AG20443 (cell line): Measurements from ENCODE around the gene WASF2.

Source experiments
- DNase-seq: peaks from one replicate; pipeline ENCODE4 v3.0.0; 2012; ENCODE audit warnings: low spot score, mixed read lengths

Gene WASF2

DNA sequence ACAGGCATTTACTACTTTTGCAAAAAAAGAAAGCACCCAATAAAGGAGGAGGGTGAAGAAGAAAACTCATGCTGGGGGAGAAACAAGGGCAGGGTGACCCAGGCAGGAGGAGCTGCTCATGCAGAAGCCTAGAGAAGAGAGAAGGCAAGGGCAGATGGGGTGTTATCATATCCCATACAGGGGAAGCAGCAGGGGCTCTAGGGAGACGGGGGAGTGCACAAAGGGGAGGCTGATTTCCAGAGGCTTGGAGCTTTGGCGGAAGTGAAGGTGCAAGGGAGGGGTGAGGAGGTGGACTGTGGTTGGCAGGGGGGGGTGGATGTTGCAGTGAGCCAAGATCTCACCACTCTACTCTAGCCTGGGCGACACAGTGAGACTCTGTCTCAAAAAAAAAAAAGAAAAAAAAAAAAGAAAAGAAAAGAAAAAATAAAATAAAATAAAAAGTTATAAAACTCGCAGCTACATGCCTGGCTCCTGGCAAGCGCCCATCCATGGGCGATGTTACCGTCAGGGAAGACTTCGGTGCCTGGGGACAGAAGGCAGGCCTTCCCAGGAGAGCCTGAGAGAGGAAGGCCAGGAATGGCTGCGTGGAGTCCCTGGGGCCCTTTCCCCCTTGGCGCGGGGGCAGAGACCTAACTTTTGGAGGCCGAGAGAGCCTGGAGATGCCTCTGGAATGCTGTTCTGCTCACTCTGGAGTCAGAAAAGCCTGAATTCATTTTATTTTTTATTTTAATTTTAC is 112.0 kb downstream of the WASF2 start:
- DNase-seq, result no peak

DNA sequence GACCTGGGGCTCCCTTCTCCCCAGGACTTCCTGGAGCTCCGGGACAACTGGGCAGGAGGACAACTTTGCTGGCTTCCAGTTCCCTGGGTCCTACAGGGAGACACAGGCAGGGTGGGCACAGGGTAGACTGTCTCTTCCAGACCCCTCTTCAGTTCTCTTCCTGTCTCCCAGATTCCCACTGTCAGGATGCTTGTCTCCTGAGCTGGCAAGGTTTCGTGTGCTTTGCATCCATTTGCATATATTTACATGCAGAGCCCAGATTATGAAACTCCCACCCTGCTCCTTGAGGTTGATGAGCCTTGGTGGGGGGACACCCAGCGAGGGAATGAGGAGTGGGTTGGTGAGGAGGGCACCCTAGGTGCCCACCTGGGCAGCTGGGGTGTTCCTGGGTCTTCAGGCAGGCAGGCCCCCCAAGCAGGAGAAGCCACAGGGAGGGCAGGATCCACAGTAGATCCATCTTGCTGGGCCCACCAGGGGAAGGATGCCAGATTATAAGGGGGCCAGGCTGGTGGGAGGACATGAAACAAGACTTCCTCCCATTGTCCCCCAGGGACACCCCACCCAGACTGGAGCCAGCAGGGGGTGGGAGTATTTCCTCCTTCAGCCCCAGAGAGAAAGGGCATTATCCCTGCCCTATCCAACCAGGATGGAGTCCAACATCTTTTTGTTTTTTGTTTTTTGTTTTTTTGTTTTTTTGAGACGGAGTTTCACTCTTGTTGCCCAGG is 115.4 kb downstream of the WASF2 start, which contains the start of gene FCN3:
Gene FCN3 (minus strand): TSS at position 463 of the 725 bp plus-strand sequence. CDS start 6 bp downstream, at position 457.
- no peak for DNase-seq

DNA sequence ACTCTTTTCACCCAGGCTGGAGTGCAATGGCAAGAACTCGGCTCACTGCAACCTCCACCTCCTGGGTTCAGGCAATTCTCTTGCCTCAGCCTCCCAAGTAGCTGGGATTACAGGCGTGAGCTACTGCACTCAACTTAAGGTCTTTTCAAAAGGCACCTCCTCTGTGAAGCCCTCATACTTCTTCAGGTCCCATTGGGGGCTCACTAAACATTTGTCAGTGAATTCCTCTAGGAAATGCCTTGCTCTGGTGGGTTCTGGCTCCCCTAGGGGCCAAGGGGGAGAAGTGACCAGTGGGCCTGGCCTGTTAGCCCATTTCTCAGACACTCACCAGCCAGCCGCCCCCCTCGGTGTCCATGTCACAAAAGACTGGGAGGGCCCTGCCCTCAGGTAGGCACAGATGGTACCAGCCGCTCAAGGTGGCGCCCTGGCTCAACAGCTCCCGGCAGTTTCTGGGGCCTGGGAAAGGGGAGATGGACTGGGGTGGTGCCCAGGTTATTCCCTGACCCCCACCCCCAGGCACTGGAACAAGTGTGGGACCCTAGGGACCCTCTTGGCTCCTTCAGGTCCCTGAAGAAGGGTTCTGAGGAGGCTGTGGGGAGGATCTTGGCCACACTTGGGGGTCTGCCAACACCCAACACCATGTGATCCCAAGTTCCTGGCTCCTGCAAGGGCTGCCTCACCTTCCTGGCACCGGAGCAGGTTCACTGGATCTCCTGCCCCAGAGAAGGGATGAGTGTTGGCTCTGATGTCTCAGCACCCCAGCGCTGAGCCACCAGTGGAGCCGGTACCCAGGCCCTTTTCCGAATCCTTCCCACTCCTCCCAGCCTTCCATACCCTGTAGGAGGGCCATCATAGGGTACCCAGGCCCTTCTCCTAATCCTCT is 116.9 kb downstream of the WASF2 start:
- peak; percentile 27 for DNase-seq

DNA sequence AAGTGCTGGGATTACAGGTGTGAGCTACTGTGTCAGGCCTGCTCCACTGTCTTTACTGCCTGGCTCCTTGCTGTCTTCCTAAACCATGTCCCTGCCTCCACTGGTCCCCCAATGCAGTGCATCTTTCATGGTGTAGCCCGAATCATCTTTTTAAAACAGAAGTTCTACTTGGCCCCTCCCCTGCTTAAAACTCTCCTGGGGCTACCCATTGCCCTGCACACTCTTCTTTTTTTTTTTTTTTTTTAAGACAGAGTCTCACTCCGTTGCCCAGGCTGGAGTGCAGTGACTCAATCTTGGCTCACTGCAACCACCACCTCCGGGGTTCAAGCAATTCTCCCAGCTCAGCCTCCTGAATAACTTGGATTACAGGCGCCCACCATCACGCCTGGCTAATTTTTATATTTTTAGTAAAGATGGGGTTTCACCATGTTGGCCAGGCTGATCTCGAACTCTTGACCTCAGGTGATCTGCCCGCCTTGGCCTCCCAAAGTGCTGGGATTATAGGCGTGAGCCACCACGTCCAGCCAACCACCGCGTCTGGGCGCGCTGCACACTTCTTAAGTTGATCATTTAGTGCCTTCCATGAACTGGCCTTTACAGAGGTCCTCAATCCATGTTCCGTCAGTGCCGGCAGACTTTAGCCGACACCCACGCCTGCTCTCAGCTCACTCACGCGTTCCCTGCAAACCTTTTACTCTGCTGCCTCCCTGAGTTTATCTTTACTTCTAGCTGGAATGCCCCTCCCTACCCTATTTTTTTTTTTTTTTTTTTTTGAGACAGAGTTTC is 117.8 kb downstream of the WASF2 start:
- DNase-seq, result no peak

DNA sequence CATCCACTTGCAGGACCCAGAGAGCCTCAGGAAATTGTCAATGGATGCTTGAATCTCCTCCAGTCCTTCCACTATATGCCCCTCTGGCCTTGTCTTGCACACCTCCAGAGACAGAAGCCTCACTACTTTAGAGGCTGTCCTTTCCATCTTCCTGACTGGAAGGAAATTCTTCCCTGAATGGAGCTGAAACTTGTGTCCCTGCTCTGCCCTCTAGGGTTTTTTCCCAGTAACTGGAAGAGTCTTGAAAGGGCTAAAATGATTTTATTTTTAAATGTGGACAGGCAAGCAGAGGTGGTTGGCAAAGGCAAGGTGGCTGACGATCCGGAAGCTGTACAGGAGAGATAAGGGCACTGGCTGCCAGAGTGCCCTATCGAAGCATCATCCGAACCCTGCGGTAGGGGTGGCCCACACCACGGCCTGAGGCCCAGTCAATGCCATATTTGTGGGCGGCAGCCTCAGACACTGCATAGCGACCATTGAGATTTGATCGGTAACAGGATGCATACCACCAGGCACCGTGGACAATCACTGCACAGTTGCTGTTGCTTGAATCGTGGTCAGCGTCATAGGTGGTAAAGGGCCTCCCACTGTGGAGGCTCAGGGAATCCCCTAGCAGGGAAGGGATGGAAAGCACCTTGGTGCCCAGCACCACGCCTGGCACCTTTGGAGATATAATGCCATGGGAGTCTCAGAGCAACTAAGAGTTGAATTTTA is 120.9 kb downstream of the WASF2 start:
- peak; percentile 22 for DNase-seq

DNA sequence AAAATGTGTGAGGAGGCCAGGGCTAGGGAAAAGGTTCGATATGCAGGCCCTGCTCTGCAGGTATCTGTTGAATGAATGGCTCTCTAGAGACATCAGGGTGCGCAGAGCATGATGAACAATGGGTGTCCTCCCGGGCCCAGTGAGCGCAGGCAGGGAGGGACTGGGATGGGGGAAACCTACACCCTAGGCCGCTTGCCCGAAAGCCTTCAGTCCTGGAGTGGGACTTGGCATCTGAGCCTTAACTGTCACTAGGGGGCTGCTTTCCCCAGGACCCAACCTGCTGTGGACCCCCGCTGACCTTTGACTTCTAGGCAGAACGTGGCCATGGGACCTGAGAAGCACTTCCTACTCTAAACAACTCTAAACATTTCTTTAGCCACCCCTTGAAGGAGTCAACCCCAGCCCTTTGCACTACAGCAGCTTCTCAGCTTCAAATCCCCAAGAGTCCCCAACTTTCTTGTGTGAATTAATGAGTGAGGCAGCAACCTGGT is 122.8 kb downstream of the WASF2 start:
- DNase-seq, result no peak

DNA sequence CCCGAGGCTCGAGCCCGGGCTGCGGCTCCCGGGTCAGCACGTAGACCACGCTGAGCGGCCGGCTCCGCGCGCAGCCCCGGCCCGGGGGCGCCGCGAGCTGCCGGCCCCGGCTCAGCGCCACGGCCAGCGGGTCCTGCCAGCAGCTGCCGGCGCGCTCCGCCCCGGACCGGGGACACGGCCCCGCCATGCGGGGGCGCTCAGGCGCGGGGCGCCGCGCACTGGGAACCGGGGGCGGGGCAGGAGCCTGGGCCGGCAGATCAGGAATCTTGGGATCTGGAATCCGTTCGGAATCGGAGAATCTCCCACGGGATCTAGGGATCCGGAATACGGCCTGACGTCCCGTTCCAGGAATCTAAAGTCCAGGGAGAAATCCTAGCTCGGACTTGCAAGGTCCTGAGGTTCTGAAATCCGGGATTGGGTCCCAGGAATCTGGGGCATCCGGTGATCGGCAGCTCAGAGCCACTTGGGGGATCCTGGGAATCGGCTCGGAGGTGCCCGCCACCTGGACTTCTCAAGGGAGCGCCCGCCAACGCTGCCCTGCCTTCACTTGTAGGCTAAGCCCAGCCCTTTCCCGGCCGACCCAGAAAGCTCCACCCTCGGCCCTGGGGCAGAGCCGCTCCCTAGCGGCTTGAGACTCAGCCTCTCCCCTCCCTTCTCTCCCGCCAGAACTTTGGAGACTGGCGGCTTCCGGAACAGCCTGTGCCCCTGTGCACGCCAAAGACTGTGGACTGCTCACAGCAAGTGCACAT is 123.4 kb downstream of the WASF2 start, which contains the start of gene MAP3K6:
Gene MAP3K6 (minus strand): TSS at position 551 of the 749 bp plus-strand sequence. CDS start 364 bp downstream, at position 187.
- DNase-seq, result peak; percentile 92

DNA sequence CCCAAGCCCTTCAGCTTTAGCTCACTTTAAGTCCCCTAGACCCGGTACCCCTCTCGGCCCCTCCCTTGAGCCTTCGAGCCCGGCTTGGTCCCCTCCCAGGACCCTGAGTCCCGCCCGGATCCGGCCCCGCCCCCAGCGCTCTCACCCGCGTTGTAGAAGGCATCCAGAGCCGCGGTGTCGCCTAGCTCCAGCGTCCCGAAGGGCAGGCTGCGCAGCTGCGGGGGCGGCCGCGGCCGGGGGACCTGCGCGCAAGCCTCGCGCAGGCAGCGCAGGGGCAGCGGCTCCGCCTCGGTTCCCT is 123.9 kb downstream of the WASF2 start:
- DNase-seq, result peak; percentile 82

DNA sequence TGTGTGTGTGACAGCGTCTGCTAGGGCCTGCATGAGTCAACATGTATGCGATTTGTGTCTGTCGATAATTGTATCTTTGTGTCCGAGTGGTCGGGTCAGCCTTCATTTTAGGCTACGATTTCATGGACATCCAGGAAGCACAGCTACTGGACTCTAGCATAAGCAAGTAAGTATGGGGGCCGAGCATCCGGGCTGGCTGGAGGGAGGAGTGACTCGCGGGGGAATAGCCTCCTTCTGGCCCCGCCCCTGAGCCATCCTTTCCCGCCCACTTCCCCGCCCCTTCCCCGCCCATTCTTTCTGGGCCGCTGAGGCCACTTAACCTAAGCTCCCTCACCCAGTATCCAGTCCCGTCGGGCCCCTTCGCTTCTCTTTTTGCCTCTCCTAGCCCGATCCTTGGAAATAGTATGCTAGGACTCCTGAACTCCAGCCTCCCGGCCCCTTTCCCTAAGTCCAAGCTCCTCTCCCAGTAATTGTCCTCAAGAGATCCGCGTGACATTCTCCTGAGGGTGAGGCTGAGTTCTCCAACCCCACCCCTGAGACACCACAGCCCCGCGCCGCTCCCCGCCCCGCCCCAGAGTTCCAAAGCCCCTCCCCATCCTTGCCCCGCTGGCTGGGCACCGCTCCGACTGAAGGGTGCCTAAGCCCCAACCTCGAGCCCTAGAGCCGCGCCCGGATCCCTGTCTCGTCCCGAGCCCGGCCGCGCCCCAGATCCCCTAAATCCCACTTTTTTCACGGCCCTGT is 124.4 kb downstream of the WASF2 start:
- peak; percentile 97 for DNase-seq

DNA sequence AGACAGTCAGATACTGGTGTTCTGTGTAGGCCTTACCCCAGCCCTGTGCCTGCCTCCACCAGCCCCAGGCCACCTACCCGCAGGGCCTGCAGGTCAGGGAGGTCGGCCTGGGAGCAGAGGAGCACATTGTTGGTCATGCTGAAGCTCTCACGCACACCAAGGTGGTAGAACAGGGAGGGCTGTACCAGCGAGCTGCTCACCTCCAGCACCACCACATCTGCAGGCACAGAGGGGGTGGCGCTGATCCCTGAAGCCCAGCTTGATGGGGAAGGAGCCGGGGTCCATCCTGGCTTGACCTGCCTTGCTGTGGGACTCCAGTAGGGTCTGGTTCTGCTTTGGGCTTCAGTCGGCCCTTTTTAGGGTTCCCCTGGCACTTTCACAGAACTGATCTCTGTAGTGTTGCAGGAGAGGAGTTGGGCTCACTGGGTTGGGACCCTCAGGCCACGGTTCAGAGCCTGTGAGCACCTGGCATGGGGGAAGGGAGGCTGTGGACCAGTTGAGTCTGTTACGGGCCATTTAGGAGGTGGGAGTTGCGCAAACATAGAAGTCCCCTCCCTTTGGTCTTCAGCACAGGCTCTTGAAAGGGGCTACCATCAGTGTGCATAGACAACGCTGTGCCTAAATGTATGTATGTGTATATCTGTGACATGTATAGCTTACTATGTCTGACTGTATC is 125.1 kb downstream of the WASF2 start:
- no peak for DNase-seq

DNA sequence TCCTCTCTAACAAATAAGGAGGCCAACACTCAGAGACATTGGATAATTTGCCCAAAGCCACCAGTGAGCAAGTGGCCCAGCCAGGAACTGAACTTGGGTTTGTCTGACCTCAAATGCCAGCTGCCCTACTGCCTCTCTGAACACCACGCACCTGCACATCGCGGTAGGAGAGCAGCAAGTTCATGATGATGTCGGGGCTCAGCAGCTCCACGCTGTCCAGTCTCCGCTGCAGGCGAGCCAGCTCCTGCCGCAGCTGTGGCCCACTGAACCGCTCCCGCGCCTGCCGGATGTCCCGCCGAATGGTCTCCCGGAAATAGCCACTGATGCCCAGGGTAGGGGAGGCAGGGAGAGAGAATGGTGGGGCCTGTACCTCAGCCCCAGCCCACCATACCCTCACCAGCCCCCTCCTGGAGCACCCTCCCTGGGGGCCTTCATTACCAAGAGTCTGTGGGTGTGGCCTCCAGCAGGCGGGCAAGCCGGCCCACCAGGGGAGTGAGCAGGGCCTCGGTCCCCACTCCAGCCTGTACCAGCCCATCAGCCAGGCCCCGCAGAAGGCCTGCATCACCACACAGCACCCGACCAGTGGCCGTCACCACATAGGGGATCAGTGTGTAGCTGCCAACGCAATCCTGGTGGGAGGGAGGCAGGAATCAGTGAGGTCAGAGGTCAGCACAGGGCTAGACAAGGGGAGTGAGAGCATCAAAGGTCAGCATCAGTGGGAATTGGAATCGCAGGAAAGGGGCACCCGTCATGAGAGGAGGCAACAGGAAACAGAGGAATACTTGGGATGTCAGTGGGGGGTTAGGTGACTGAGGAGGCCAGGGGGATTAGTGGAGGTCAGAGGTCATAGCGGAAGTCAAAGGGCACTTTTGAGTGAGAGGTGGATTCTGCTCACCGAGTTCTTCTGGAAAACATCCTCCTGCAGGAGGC is 125.9 kb downstream of the WASF2 start:
- no peak for DNase-seq

DNA sequence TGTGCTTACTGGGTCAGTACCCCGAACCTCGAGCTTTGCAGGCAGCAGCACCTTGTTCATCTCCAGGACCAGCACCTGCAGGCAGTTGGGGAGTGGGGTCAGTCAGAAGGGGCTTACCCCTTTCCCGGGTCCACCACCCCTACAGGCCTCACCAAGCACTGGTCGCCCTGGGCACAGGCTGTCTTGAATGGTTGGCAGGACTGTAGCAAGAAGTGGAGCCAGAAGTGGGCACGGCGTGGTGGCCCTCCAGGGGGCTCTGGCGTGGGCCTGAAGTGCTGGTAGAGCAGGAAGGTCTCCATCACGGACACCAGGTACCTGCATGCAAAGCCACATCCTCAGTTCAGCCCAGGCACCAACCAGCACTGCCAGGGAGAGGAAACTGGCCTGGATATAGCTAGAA is 128.4 kb downstream of the WASF2 start:
- no peak for DNase-seq

DNA sequence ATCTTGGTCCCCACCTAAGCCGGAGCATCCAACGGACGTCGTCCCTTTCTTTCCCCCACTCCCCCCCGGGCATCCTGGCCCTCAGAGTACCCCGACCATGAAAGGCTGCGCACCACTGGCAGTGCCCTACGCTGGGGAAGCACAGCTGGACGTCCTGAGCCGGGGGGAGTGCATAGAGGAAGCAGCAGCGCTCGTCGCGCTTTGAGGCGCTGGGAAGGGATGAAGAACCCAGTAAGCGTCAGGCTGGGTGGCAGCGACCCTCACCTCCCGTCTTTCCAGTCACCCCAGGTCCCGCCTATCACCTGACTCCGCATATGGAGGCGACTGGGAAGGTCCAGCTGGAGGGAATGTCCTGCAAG is 128.9 kb downstream of the WASF2 start:
- no peak for DNase-seq

DNA sequence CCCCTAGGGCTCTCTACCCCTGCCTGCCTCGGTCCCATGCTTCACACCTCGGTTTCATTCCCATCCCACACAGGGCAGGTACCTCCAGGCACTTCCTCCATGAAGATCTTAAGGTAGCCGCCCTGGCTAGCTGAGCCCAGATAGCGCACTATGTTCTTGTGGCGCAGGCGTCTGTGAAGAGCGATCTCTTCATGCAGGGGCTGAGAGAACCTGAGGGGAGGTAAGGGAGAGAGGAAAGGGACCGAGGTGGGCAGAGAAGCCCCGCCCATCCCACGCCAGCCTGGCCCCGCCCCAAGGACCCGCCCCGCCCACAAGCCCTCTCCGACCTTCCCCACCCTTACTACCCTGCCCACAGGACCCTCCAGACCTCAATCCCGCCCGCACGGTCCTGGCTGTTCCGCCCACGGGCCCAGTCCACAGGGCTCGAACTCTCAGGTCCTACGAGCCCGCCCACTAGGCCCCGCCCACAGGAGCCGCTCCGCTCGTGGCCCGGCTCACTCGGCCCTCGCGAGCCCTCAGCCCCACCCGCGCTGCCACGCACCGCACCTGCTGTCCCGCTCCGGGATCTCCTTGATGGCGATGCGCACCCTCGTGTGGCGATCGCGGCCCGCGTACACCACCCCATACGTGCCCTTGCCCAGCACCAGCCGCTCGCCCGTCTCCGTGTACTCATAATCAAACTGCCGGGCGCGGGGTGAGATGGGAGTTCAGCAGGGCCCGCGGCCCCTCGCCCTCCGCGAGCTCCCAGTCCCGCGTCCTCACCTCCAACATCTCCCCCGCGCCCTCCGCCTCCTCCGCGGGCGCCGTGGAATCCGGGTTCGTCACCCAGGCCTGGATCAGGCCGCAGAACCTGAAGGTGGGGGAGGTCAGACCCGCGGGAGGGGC is 129.6 kb downstream of the WASF2 start:
- DNase-seq, result no peak

DNA sequence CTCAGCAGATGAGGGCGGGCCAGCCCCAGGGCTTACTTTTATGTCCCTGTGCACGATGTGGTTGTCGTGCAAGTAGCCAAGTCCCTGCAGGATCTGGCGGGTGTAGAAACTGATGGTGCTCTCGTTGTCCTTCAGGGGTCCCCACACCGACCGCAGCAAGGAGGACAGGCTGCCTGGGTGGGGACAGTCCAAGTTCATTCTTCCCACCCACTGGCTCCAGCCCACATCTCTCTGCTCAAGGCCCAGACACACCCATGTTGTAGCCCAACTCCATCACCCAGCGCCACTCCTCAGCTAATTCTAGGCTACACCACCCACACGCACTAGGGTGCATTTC is 130.2 kb downstream of the WASF2 start:
- DNase-seq, result no peak

DNA sequence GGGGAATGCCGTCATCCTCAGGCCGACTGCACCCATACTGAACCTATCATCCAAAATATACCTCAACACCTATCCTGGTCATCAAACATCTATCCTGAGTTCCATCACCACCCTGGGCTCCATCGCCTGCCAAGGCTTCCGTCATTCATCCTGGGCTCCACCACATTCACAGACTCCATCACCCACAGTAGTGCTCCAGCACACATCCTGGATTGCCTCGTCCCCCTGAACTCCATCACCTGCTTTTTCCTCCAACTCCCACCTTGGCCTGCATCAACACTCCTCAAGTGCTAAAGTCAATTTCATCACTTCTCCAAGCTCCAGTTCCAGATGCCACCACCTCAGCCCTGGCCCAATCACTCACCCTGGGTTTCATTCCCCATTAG is 131.0 kb downstream of the WASF2 start:
- no peak for DNase-seq
